Kidney (tissue), 14 donors: ENCODE results near the gene C1orf232. TPM values are rescaled to one million over a fixed set of nuclear protein-coding genes. Genes with fewer than 3 reads are reported as not detected.

ENCODE experiments used
- DNase-seq, 5 donors: peaks; one replicate each; pipeline ENCODE4 v3.0.0-alpha.2; 2013 to 2020
- FAIRE-seq: peaks from 2 replicates; lab custom pipeline; 2012; peaks lifted over from hg19 to GRCh38; lab: Jason Lieb, UNC
- H3K27ac ChIP-seq, 2 donors: one replicate each; pipeline ENCODE4 v1.7.0; 2013; ENCODE audit warnings: low read depth in 2 of 2, low read length in 2 of 2, inconsistent platforms in 1 of 2
- H3K27me3 ChIP-seq: one replicate; pipeline ENCODE4 v1.7.1; 2013; ENCODE audit warnings: low read length, inconsistent platforms; ENCODE audit not compliant: control insufficient read depth, insufficient read depth
- H3K36me3 ChIP-seq, 3 donors: one replicate each; pipeline versions ENCODE4 v1.7.0 to v1.7.1; 2013; ENCODE audit warnings: low read length in 3 of 3, control low read depth in 1 of 3, inconsistent platforms in 1 of 3; ENCODE audit not compliant: insufficient read depth in 3 of 3, control insufficient read depth in 2 of 3
- H3K4me1 ChIP-seq, 3 donors: one replicate each; pipeline versions ENCODE4 v1.7.0 to v1.7.1; 2013; ENCODE audit warnings: low read length in 3 of 3, inconsistent platforms in 1 of 3, low read depth in 1 of 3; ENCODE audit not compliant: control insufficient read depth in 2 of 3, insufficient read depth in 2 of 3
- H3K4me3 ChIP-seq, 3 donors: one replicate each; pipeline versions ENCODE4 v1.7.0 to v1.8.1; 2013; ENCODE audit warnings: low read length in 3 of 3, control low read depth in 1 of 3, inconsistent platforms in 1 of 3
- H3K9ac ChIP-seq, 3 donors: one replicate each; pipeline versions ENCODE4 v1.7.0 to v1.7.1; 2013; ENCODE audit warnings: low read length in 3 of 3, control low read depth in 1 of 3, inconsistent platforms in 1 of 3
- H3K9me3 ChIP-seq, 3 donors: one replicate each; pipeline versions ENCODE4 v1.7.0 to v1.7.1; 2013; ENCODE audit warnings: low read length in 3 of 3, control low read depth in 1 of 3, inconsistent platforms in 1 of 3; ENCODE audit not compliant: control insufficient read depth in 2 of 3, insufficient read depth in 1 of 3
- CTCF ChIP-seq: IDR thresholded peaks from 3 replicates; pipeline ENCODE4 v1.5.1; 2012; ENCODE audit warnings: mild to moderate bottlenecking, moderate library complexity, borderline replicate concordance; ENCODE audit not compliant: insufficient read depth; ENCODE audit errors: extremely low read depth
- intact Hi-C: fragments of 100-400 bp; cut with DNase I; formaldehyde crosslinking; loops from one replicate; pipeline ENCODE4 v1.11.1; 2022
- polyA plus RNA-seq: library from polyadenylated mRNA; stranded (reverse); fragments of 350-450 nt; fragmentation: Illumina TruSeq; extraction: RNeasy Lipid Tissue Mini Kit (QIAGEN cat#74804); gene quantifications from one replicate; pipeline ENCODE4 v1.2.3, GENCODE V29; 2014; ENCODE audit warnings: low read depth, low replicate concordance; ENCODE audit not compliant: insufficient read depth
- total RNA-seq: library from RNA; stranded (reverse); fragmentation: NEBNext Ultra II Directional; extraction: Animal tissue kit (Norgen Biotek cat#: 25700); gene quantifications from one replicate; pipeline ENCODE4 v1.2.1, GENCODE V29; 2021
- donor health status: control.
- donor health status: control.
- donor health status: control.
- donor health status: control.
- donor health status: control.
- donor health status: DM: yes; HTN: yes; CAD: no.
- donor health status: Normal renal cell carcinoma (clear cell type).

Gene C1orf232
- total and polyA plus RNA-seq, 2 donors from 2014 or later, result not detected

GRCh38 chr1:26212726-26213125 lies 44.0 kb upstream of the C1orf232 start:
- intact Hi-C loops, result no loop called here
- Histone ChIP-seq H3K4me3 (no peak overlapping the region), H3K36me3 (no peaks in the 10 kb centered on the region), H3K9me3 (no peaks in the 10 kb centered on the region), H3K4me1 (no peaks in the 10 kb centered on the region), H3K27ac (no peak overlapping the region), H3K9ac (no peak overlapping the region), H3K27me3 (no peaks in the 10 kb centered on the region)
- FAIRE-seq (no peak), DNase-seq (no peak)
- TF ChIP-seq CTCF, result no peak

GRCh38 chr1:26210147-26210870 lies 41.5 kb upstream of the C1orf232 start:
- Histone ChIP-seq H3K36me3 (no peaks in the 10 kb centered on the region), H3K4me1 (no peaks in the 10 kb centered on the region), H3K9ac (no peak overlapping the region), H3K27ac (no peak overlapping the region), H3K9me3 (no peaks in the 10 kb centered on the region), H3K4me3 (no peak overlapping the region), H3K27me3 (no peaks in the 10 kb centered on the region)
- TF ChIP-seq CTCF, result no peak
- no peak for DNase-seq
- FAIRE-seq, result no peak
- intact Hi-C loops, result no loop called here

- DNase-seq (no peak), FAIRE-seq (no peak)
- Histone ChIP-seq H3K4me1 (peaks cover 0 to 2% (median 0%) of the 10 kb centered on the region in 3 donors), H3K9ac (no peak overlapping the region), H3K36me3 (no peaks in the 10 kb centered on the region), H3K27ac (no peak overlapping the region), H3K4me3 (no peak overlapping the region), H3K9me3 (no peaks in the 10 kb centered on the region), H3K27me3 (no peaks in the 10 kb centered on the region)
- no peak for TF ChIP-seq CTCF
- intact Hi-C loops, result no loop called here
Observed at GRCh38 chr1:26203642-26204318, 35.0 kb upstream of the C1orf232 start.
